ENCODE data around the gene LRMDA.

GRCh38 chr10:75919913-75920312, 488.5 kb downstream of the LRMDA start:
- TF ChIP-seq CTCF (IDR thresholded peaks at IDR 0.05) = no peak
- no peak for TF ChIP-seq POLR2A (IDR thresholded peaks at IDR 0.05)
